MM.1S (cell line): ENCODE measurements around the gene CSNK2A3.

Source experiments
- DNase-seq: peaks from one replicate; pipeline ENCODE4 v3.0.0-alpha.2; 2015
- H2AFZ ChIP-seq: fragments of 300-600 bp; sonication (generic); 2 replicates; pipeline ENCODE4 v1.6.0; 2016; ENCODE audit warnings: antibody characterized with exemption, low read length
- H3F3A ChIP-seq: fragments of 300-600 bp; sonication (generic); 2 replicates; pipeline ENCODE4 v1.6.1; 2016; ENCODE audit warnings: mild to moderate bottlenecking, antibody characterized with exemption, low read length, moderate library complexity, mixed read lengths; ENCODE audit not compliant: insufficient read depth
- H3K27ac ChIP-seq: fragments of 300-600 bp; sonication (generic); 2 replicates; pipeline ENCODE4 v1.5.1; 2016; ENCODE audit warnings: mild to moderate bottlenecking, low read length
- H3K27me3 ChIP-seq: fragments of 300-600 bp; sonication (generic); replicated peaks from 2 replicates; pipeline ENCODE4 v1.6.0; 2016; ENCODE audit warnings: low read length; ENCODE audit not compliant: insufficient read depth
- H3K36me3 ChIP-seq: fragments of 300-600 bp; sonication (generic); replicated peaks from 2 replicates; pipeline ENCODE4 v1.6.1; 2016; ENCODE audit warnings: mild to moderate bottlenecking, low read length, mixed read lengths; ENCODE audit not compliant: insufficient read depth
- H3K4me1 ChIP-seq: fragments of 300-600 bp; sonication (generic); 2 replicates; pipeline ENCODE4 v1.6.1; 2016; ENCODE audit warnings: low read length, mixed read lengths
- H3K4me2 ChIP-seq: fragments of 300-600 bp; sonication (generic); 2 replicates; pipeline ENCODE4 v1.6.0; 2016; ENCODE audit warnings: low read depth, low read length
- H3K4me3 ChIP-seq: fragments of 300-600 bp; sonication (generic); 2 replicates; pipeline ENCODE4 v1.5.1; 2016; ENCODE audit warnings: low read length, mixed read lengths
- H3K79me2 ChIP-seq: fragments of 300-600 bp; sonication (generic); 2 replicates; pipeline ENCODE4 v1.6.1; 2016; ENCODE audit warnings: mixed run types, low read length, mixed read lengths
- H3K9ac ChIP-seq: fragments of 300-600 bp; sonication (generic); 2 replicates; pipeline ENCODE4 v1.6.1; 2016; ENCODE audit warnings: low read length, mixed read lengths
- H3K9me2 ChIP-seq: fragments of 300-600 bp; sonication (generic); replicated peaks from 2 replicates; pipeline ENCODE4 v1.6.1; 2016; ENCODE audit warnings: mild to moderate bottlenecking, low read length, mixed read lengths; ENCODE audit not compliant: insufficient read depth
- H3K9me3 ChIP-seq: fragments of 300-600 bp; sonication (generic); replicated peaks from 2 replicates; pipeline ENCODE4 v1.6.1; 2016; ENCODE audit warnings: mild to moderate bottlenecking, low read length, mixed read lengths; ENCODE audit not compliant: insufficient read depth
- H4K20me1 ChIP-seq: fragments of 300-600 bp; sonication (generic); 2 replicates; pipeline ENCODE4 v1.6.1; 2016; ENCODE audit warnings: mild to moderate bottlenecking, low read length, moderate library complexity, mixed read lengths; ENCODE audit not compliant: insufficient read depth
- EZH2 ChIP-seq: fragments of 300-600 bp; sonication (generic); optimal IDR thresholded peaks from 2 replicates; pipeline ENCODE3; 2017; ENCODE audit warnings: low read depth, mild to moderate bottlenecking, antibody characterized with exemption, low read length, mixed read lengths
- EZH2phosphoT487 ChIP-seq: fragments of 300-600 bp; sonication (generic); IDR thresholded peaks from 2 replicates; pipeline ENCODE4 v1.6.1; 2018; ENCODE audit warnings: antibody characterized with exemption, low read length
- TF ChIP-seq, protein P1 (sequence below): fragments of 300-600 bp; sonication (generic); IDR thresholded peaks from 2 replicates; pipeline ENCODE4 v1.5.1; 2016; ENCODE audit warnings: antibody characterized with exemption, low read length, mixed read lengths

The CSNK2A3 gene

DNA sequence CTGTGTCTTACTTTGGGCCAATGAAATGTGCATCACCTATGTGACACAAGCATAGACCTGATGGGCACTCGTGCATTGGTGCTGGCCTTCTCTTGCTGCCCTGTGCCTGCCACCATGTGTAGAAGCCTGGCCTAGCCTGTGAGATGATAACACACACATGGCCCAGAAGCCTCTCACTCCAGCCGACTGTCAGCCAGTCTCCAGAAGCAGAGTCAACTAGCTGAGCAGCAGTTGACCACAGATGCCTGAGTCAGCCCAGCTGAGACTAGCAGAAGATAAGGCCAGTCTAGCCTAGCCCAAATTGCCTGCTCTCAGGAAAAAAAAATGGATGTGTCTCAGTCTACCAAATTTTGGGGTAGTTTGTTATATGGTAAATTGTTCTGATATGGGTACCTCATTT lies 46.2 kb downstream of the CSNK2A3 start:
- H3K4me2 ChIP-seq = no peak overlapping the region
- no peak overlapping the region for H3K27ac ChIP-seq
- H3K4me1 ChIP-seq = no peaks in the 10 kb centered on the region
- no peaks in the 10 kb centered on the region for H3K36me3 ChIP-seq
- no peaks in the 10 kb centered on the region for H3F3A ChIP-seq
- H2AFZ ChIP-seq = no peak overlapping the region
- H3K27me3 ChIP-seq = no peaks in the 10 kb centered on the region
- no peak overlapping the region for H3K9ac ChIP-seq
- H3K9me2 ChIP-seq = no peaks in the 10 kb centered on the region
- no peaks in the 10 kb centered on the region for H3K79me2 ChIP-seq
- H4K20me1 ChIP-seq = no peaks in the 10 kb centered on the region
- TF ChIP-seq, protein P1, sequence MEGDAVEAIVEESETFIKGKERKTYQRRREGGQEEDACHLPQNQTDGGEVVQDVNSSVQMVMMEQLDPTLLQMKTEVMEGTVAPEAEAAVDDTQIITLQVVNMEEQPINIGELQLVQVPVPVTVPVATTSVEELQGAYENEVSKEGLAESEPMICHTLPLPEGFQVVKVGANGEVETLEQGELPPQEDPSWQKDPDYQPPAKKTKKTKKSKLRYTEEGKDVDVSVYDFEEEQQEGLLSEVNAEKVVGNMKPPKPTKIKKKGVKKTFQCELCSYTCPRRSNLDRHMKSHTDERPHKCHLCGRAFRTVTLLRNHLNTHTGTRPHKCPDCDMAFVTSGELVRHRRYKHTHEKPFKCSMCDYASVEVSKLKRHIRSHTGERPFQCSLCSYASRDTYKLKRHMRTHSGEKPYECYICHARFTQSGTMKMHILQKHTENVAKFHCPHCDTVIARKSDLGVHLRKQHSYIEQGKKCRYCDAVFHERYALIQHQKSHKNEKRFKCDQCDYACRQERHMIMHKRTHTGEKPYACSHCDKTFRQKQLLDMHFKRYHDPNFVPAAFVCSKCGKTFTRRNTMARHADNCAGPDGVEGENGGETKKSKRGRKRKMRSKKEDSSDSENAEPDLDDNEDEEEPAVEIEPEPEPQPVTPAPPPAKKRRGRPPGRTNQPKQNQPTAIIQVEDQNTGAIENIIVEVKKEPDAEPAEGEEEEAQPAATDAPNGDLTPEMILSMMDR = no peak
- TF ChIP-seq EZH2 (no peak), EZH2phosphoT487 (no peak)
- H3K9me3 ChIP-seq = no peaks in the 10 kb centered on the region
- H3K4me3 ChIP-seq = no peak overlapping the region
- no peak for DNase-seq

DNA sequence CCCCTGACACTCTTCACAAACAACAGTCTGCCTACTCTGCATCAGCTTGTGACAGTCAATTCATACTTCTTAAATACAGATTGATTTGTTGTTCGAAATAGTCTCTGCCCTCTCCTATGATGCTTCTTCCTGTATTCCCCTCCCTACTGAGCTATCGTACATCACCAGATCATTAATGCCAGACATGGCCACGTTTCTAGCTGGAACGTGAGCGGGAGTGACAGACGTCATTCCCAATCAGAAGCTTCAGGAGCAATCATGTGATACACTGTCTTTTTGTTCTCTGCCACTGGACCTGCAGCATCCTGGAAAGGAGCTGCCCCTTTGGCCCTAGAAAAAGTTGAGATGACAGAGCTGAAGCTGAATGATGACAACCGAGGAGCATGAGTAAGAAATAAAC lies 48.5 kb downstream of the CSNK2A3 start:
- no peaks in the 10 kb centered on the region for H3F3A ChIP-seq
- no peaks in the 10 kb centered on the region for H3K4me1 ChIP-seq
- H3K27ac ChIP-seq = no peak overlapping the region
- H3K4me3 ChIP-seq = no peak overlapping the region
- H3K79me2 ChIP-seq = no peaks in the 10 kb centered on the region
- no peaks in the 10 kb centered on the region for H3K9me3 ChIP-seq
- H3K9me2 ChIP-seq = no peaks in the 10 kb centered on the region
- no peaks in the 10 kb centered on the region for H3K27me3 ChIP-seq
- no peaks in the 10 kb centered on the region for H3K36me3 ChIP-seq
- H4K20me1 ChIP-seq = no peaks in the 10 kb centered on the region
- TF ChIP-seq EZH2phosphoT487 = no peak
- TF ChIP-seq EZH2 = no peak
- TF ChIP-seq, protein P1 = no peak
- no peak overlapping the region for H3K4me2 ChIP-seq
- H3K9ac ChIP-seq = no peak overlapping the region
- no peak overlapping the region for H2AFZ ChIP-seq
- DNase-seq = no peak

DNA sequence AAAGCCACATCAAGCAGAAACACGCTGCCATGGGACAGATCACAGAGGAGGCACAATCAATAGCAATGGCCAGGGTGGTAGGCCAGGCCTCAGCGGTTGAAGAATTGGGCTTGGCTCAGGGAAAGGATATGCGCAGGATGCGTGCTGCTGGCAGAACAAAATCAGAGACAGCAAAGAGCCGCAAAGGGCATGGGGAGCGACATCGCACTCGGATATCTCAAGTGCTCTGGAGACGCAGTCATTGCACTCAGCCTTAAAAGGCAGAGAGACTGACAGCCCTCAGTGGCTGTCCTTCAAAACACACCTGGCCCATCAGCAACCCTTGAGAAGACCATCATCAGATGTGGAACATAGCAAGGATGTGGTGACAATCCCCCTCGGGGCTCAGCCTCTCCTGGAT lies 50.5 kb downstream of the CSNK2A3 start:
- no peaks in the 10 kb centered on the region for H3K4me1 ChIP-seq
- H2AFZ ChIP-seq = no peak overlapping the region
- DNase-seq = no peak
- no peaks in the 10 kb centered on the region for H3F3A ChIP-seq
- TF ChIP-seq EZH2phosphoT487 (no peak), EZH2 (no peak)
- TF ChIP-seq, protein P1 = no peak
- no peaks in the 10 kb centered on the region for H4K20me1 ChIP-seq
- H3K27ac ChIP-seq = no peak overlapping the region
- H3K9me2 ChIP-seq = no peaks in the 10 kb centered on the region
- no peak overlapping the region for H3K9ac ChIP-seq
- no peaks in the 10 kb centered on the region for H3K27me3 ChIP-seq
- H3K36me3 ChIP-seq = no peaks in the 10 kb centered on the region
- H3K79me2 ChIP-seq = no peaks in the 10 kb centered on the region
- H3K4me3 ChIP-seq = no peak overlapping the region
- no peaks in the 10 kb centered on the region for H3K9me3 ChIP-seq
- H3K4me2 ChIP-seq = no peak overlapping the region
